Natural killer cell (primary cell): ENCODE measurements around the gene SLC52A1. TPM values are rescaled to one million over a fixed set of nuclear protein-coding genes. Genes with fewer than 3 reads are reported as not detected.
"Not testable (repeated sequence)": the region's sequence is repeated elsewhere in the genome, so short reads cannot be mapped to it uniquely, and the experiment has no call there.

Experiments
- ATAC-seq, 3 donors: fragments of 150-1000 bp in 2 of 3; fragments of 200-7000 bp in 1 of 3; cut with Tn5 transposase; 1 replicate in 1 of 3; 2 replicates in 2 of 3; pipeline ENCODE4 v1.10.0; 2021; ENCODE audit warnings: mild to moderate bottlenecking in 2 of 3, moderate library complexity in 2 of 3
- DNase-seq, 2 donors: peaks; one replicate each; pipeline versions ENCODE4 v3.0.0 to v3.0.0-alpha.2; 2013 to 2021; ENCODE audit warnings: mixed read lengths in 1 of 2
- H3K27ac ChIP-seq: one replicate; pipeline ENCODE4 v1.5.1; 2013; ENCODE audit warnings: mild to moderate bottlenecking, low read length
- H3K27me3 ChIP-seq: one replicate; pipeline ENCODE4 v1.6.1; 2013; ENCODE audit warnings: low read length; ENCODE audit not compliant: control insufficient read depth, insufficient read depth
- H3K36me3 ChIP-seq: one replicate; pipeline ENCODE4 v1.6.1; 2013; ENCODE audit warnings: low read length; ENCODE audit not compliant: control insufficient read depth, insufficient read depth
- H3K4me1 ChIP-seq: one replicate; pipeline ENCODE4 v1.6.1; 2013; ENCODE audit warnings: low read length; ENCODE audit not compliant: control insufficient read depth, insufficient read depth
- H3K4me3 ChIP-seq: one replicate; pipeline ENCODE4 v1.5.1; 2013; ENCODE audit warnings: low read length
- H3K9me3 ChIP-seq: one replicate; pipeline ENCODE4 v1.6.1; 2013; ENCODE audit warnings: low read length; ENCODE audit not compliant: control insufficient read depth, insufficient read depth
- H3K27ac Mint-ChIP-seq, 2 donors: one replicate each; pipeline ENCODE4 v1.8.0; 2022; ENCODE audit warnings: mild to moderate bottlenecking in 2 of 2, mixed read lengths in 2 of 2, moderate library complexity in 1 of 2
- H3K27me3 Mint-ChIP-seq, 2 donors: one replicate each; pipeline ENCODE4 v1.8.0; 2022; ENCODE audit warnings: low read depth in 2 of 2, mixed read lengths in 2 of 2
- H3K36me3 Mint-ChIP-seq: one replicate; pipeline ENCODE4 v1.8.0; 2022; ENCODE audit warnings: mixed read lengths
- H3K4me1 Mint-ChIP-seq, 2 donors: one replicate each; pipeline ENCODE4 v1.8.0; 2022; ENCODE audit warnings: mixed read lengths in 2 of 2
- H3K4me3 Mint-ChIP-seq: one replicate; pipeline ENCODE4 v1.8.0; 2022; ENCODE audit warnings: mild to moderate bottlenecking, moderate library complexity, mixed read lengths
- H3K9me3 Mint-ChIP-seq, 2 donors: one replicate each; pipeline ENCODE4 v1.8.0; 2022; ENCODE audit warnings: mixed read lengths in 2 of 2
- WGBS: methylation state at CpG from one replicate; pipeline ENCODE4 v1.1.7; 2013; ENCODE audit warnings: missing lambda C conversion rate; ENCODE audit not compliant: insufficient coverage; 5-methylcytosine and 5-hydroxymethylcytosine counted together
- intact Hi-C: fragments of 100-400 bp; cut with micrococcal nuclease; formaldehyde crosslinking; loops from one replicate; pipeline ENCODE4 v1.14.2; 2022
- total RNA-seq, 4 donors: library from RNA; stranded (reverse); fragments of 120-200 nt in 1 of 4; gene quantifications; one replicate each; pipeline versions ENCODE4 v1.2.3 to v1.2.4, GENCODE V29; 2013 to 2022
- TF ChIP-seq, protein P1 (sequence below): fragments of 200-600 bp; IDR thresholded peaks from one replicate; pipeline ENCODE4 v1.8.0; 2022; ENCODE audit warnings: antibody characterized with exemption

The SLC52A1 gene
- total RNA-seq, 3 donors from 2014 or later (not counting 1 experiment from before 2014, with no cell fraction given): not detected

DNA sequence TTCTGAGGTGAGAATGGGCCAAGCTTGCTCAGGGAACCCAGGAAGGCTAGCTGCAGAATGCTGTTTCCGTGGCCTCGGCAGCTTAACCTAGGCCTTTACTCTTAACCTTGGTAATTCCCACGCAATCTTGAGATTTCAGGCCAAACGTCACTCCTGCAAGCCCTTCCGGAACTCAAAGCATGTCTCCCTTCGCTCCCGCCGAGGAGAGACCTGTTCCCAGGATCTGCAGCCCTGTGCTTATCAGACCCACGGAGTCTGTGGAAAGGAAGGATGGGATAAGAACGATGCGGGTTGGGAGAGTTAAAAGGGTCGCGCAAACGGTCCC, 42.5 kb upstream of the SLC52A1 start:
- DNase-seq: no peak

DNA sequence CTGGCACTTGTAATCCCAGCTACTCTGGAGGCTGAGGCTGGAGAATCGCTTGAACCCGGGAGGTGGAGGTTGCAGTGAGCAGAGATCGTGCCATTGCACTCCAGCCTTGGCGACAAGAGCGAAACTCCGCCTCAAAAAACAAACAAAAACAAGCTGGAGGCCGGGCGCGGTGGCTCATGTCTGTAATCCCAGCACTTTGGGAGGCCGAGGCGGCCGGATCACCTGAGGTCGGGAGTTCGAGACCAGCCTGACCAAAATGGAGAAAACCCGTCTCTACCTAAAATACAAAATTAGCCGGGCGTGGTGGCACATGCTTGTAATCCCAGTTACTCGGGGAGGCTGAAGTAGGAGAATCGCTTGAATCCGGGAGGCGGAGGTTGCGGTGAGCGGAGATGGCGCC, 42.0 kb upstream of the SLC52A1 start:
- ATAC-seq, H3K27me3 Mint-ChIP-seq, H3K36me3 Mint-ChIP-seq, H3K27me3 ChIP-seq, H3K27ac ChIP-seq, H3K9me3 ChIP-seq, DNase-seq, H3K36me3 ChIP-seq, H3K4me3 ChIP-seq, intact Hi-C loops, H3K9me3 Mint-ChIP-seq: not testable (repeated sequence)
- H3K4me3 Mint-ChIP-seq: peak overlapping the region; percentile 95
- H3K27ac Mint-ChIP-seq: peak overlapping the region; percentile 79 to 81
- peaks cover 28 to 29% of the 10 kb centered on the region in 2 donors for H3K4me1 Mint-ChIP-seq
- WGBS: over 99% methylated on average over 24 of the region's 24 CpGs
- H3K4me1 ChIP-seq: peaks cover 17% of the 10 kb centered on the region

More for the DNA sequence above, 42.5 kb upstream of the SLC52A1 start:
- H3K27me3 ChIP-seq: no peaks in the 10 kb centered on the region
- Mint-ChIP-seq H3K4me3 (peak overlapping the region; percentile 95), H3K9me3 (no peaks in the 10 kb centered on the region), H3K36me3 (no peaks in the 10 kb centered on the region), H3K27ac (peak overlapping the region; percentile 79 to 81), H3K4me1 (peaks cover 28 to 29% of the 10 kb centered on the region in 2 donors), H3K27me3 (no peaks in the 10 kb centered on the region)
- intact Hi-C loops: no loop called here
- ATAC-seq: no peak
- H3K27ac ChIP-seq: peak overlapping the region; percentile 90
- peaks cover 17% of the 10 kb centered on the region for H3K4me1 ChIP-seq
- 36% methylated on average over 14 of the region's 14 CpGs for WGBS
- no peaks in the 10 kb centered on the region for H3K9me3 ChIP-seq
- H3K36me3 ChIP-seq: no peaks in the 10 kb centered on the region
- peak overlapping the region; percentile 80 for H3K4me3 ChIP-seq
- TF ChIP-seq, protein P1, sequence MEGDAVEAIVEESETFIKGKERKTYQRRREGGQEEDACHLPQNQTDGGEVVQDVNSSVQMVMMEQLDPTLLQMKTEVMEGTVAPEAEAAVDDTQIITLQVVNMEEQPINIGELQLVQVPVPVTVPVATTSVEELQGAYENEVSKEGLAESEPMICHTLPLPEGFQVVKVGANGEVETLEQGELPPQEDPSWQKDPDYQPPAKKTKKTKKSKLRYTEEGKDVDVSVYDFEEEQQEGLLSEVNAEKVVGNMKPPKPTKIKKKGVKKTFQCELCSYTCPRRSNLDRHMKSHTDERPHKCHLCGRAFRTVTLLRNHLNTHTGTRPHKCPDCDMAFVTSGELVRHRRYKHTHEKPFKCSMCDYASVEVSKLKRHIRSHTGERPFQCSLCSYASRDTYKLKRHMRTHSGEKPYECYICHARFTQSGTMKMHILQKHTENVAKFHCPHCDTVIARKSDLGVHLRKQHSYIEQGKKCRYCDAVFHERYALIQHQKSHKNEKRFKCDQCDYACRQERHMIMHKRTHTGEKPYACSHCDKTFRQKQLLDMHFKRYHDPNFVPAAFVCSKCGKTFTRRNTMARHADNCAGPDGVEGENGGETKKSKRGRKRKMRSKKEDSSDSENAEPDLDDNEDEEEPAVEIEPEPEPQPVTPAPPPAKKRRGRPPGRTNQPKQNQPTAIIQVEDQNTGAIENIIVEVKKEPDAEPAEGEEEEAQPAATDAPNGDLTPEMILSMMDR: no peak

DNA sequence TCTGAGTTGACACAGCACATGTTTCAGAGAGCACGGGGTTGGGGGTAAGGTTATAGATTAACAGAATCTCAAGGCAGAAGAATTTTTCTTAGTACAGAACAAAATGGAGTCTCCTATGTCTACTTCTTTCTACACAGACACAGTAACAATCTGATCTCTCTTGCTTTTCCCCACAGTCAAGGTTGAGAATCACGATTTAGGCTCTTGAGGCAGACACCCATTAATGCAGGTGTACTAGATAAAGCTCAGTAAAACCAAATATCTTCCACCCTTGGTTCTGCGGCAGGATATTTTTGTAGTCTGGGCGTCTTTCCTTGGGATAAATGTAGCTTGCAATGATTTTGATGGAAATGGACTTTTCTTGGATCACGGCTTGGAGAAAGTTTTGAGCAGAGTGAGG, 40.2 kb upstream of the SLC52A1 start:
- H3K27me3 Mint-ChIP-seq, DNase-seq, H3K4me3 Mint-ChIP-seq, H3K4me3 ChIP-seq, H3K27me3 ChIP-seq, H3K27ac ChIP-seq, H3K9me3 ChIP-seq, H3K36me3 ChIP-seq, H3K36me3 Mint-ChIP-seq, H3K9me3 Mint-ChIP-seq, ATAC-seq, intact Hi-C loops, H3K27ac Mint-ChIP-seq: not testable (repeated sequence)
- WGBS: 92% methylated on average over 4 of the region's 5 CpGs
- H3K4me1 Mint-ChIP-seq: peaks cover 21 to 22% of the 10 kb centered on the region in 2 donors
- H3K4me1 ChIP-seq: peaks cover 17% of the 10 kb centered on the region

DNA sequence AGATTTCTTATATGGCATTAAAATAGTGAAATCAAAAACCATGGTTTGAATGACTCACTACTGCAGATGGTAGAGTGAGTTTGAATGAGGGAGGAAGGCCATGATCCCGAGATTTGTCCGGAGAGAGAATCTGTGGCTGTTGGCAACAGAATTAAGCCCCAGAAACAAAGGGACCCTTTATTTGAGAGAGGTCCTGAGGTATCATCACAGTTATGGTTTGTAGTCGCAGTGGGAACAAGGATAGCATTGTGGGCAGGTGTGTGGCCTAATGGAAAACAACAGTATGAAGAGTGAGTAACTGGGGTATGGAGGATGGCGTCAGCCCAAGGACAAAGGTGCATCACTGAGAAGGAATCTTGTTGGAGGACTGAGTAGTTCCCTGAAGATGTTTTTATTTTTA, 34.5 kb upstream of the SLC52A1 start:
- TF ChIP-seq, protein P1: no peak
- H3K36me3 Mint-ChIP-seq: no peaks in the 10 kb centered on the region
- no peaks in the 10 kb centered on the region for H3K9me3 Mint-ChIP-seq
- no peaks in the 10 kb centered on the region for H3K27me3 ChIP-seq
- H3K4me1 ChIP-seq: no peaks in the 10 kb centered on the region
- H3K4me3 ChIP-seq: no peak overlapping the region
- H3K27ac ChIP-seq: no peak overlapping the region
- intact Hi-C loops: no loop called here
- H3K27ac Mint-ChIP-seq: no peak overlapping the region
- H3K4me3 Mint-ChIP-seq: no peak overlapping the region
- H3K27me3 Mint-ChIP-seq: peaks cover 0 to 16% of the 10 kb centered on the region in 2 donors
- H3K4me1 Mint-ChIP-seq: no peaks in the 10 kb centered on the region
- H3K9me3 ChIP-seq: no peaks in the 10 kb centered on the region
- H3K36me3 ChIP-seq: no peaks in the 10 kb centered on the region
- no peak for ATAC-seq
- no peak for DNase-seq
- 93% methylated on average over 4 of the region's 4 CpGs for WGBS

DNA sequence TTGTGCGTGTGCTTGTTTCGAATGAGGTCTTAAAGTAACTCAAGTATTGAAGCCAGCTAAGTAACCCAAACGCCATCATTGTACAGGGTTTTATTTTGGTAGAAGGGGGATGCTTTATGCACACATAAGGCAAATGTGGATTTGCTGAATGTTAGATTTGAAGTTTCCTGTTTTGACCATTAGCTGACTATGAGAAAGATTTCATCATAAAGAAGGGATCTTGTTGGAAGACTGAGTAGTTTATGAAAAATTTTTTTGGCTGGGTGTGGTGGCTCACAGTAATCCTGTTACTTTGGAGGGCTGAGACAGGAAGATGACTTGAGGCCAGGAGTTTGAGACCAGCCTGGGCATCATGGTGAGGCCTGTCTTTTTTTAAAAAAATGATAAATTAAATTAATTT, 33.0 kb upstream of the SLC52A1 start:
- intact Hi-C loops: no loop called here
- Histone ChIP-seq H3K27ac (no peak overlapping the region), H3K27me3 (no peaks in the 10 kb centered on the region), H3K4me3 (no peak overlapping the region), H3K36me3 (no peaks in the 10 kb centered on the region), H3K4me1 (no peaks in the 10 kb centered on the region), H3K9me3 (no peaks in the 10 kb centered on the region)
- Mint-ChIP-seq H3K36me3 (no peaks in the 10 kb centered on the region), H3K4me3 (no peak overlapping the region), H3K27ac (no peak overlapping the region), H3K27me3 (peaks cover 0 to 16% of the 10 kb centered on the region in 2 donors), H3K4me1 (no peaks in the 10 kb centered on the region), H3K9me3 (no peaks in the 10 kb centered on the region)
- ATAC-seq (no peak), DNase-seq (no peak)
- whole genome bisulfite sequencing: 93% methylated on average over 3 of the region's 3 CpGs
- TF ChIP-seq, protein P1: no peak
